ENCODE measurements around the gene APOL1. TPM values are rescaled to one million over a fixed set of nuclear protein-coding genes. Genes with fewer than 3 reads are reported as not detected.
A peak's percentile ranks its signal among the peaks of the same experiment; 100 is the strongest.

The APOL1 gene
- total RNA-seq, 1 experiment from 2014 or later, result 33.0 TPM

GRCh38 chr22:36218648-36219193 is 34.2 kb upstream of the APOL1 start:
- no peak for DNase-seq
- BruUV-seq (replicated peaks), result no TSS peak
- TF ChIP-seq, protein P1, sequence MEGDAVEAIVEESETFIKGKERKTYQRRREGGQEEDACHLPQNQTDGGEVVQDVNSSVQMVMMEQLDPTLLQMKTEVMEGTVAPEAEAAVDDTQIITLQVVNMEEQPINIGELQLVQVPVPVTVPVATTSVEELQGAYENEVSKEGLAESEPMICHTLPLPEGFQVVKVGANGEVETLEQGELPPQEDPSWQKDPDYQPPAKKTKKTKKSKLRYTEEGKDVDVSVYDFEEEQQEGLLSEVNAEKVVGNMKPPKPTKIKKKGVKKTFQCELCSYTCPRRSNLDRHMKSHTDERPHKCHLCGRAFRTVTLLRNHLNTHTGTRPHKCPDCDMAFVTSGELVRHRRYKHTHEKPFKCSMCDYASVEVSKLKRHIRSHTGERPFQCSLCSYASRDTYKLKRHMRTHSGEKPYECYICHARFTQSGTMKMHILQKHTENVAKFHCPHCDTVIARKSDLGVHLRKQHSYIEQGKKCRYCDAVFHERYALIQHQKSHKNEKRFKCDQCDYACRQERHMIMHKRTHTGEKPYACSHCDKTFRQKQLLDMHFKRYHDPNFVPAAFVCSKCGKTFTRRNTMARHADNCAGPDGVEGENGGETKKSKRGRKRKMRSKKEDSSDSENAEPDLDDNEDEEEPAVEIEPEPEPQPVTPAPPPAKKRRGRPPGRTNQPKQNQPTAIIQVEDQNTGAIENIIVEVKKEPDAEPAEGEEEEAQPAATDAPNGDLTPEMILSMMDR (conservative IDR thresholded peaks at IDR 0.05), result no peak
- no peak for TF ChIP-seq EZH2 (IDR thresholded peaks at IDR 0.05; ENCODE audit: low read depth)
- no peak overlapping the region for H2AFZ ChIP-seq
- POLR2A ChIA-PET (ENCODE audit: unreplicated experiment), result interaction anchor here (0.7 kb wide), 1 partner anchor 867 kb away, joined by 3 read pairs; no protein-coding TSS in a partner anchor
- no peak overlapping the region for H3K4me3 ChIP-seq
- peaks cover 5% of the 10 kb centered on the region; the same call in 1 of the 2 replicates for H3K27me3 ChIP-seq (ENCODE audit: insufficient read depth, low read depth)
- no peak overlapping the region for H3K4me2 ChIP-seq
- H3K36me3 ChIP-seq (ENCODE audit: low read depth), result no peaks in the 10 kb centered on the region
- intact Hi-C loops (cut with micrococcal nuclease; ENCODE audit: unreplicated experiment), result no loop called here
- CTCF ChIA-PET, result no interaction called here
- no peaks in the 10 kb centered on the region for H3K9me2 ChIP-seq (ENCODE audit: insufficient read depth)
- no peaks in the 10 kb centered on the region for H3K9me3 ChIP-seq (ENCODE audit: insufficient read depth, low read depth)
- no peaks in the 10 kb centered on the region for H4K20me1 ChIP-seq (ENCODE audit: insufficient read depth)
- no peaks in the 10 kb centered on the region for H3K4me1 ChIP-seq (replicated peaks; ENCODE audit: insufficient read depth)
- H3F3A ChIP-seq (ENCODE audit: insufficient read depth, low read depth), result no peaks in the 10 kb centered on the region
- H3K27ac ChIP-seq, result no peak overlapping the region
- no peaks in the 10 kb centered on the region for H3K79me2 ChIP-seq (ENCODE audit: low read depth)

GRCh38 chr22:36220451-36220921 is 32.4 kb upstream of the APOL1 start:
- no peak for DNase-seq
- CTCF ChIA-PET, result interaction anchor here (0.6 kb wide), 1 partner anchor 75 kb away, joined by 4 read pairs; no protein-coding TSS in a partner anchor
- Histone ChIP-seq H4K20me1 (ENCODE audit: insufficient read depth) (no peaks in the 10 kb centered on the region), H3F3A (ENCODE audit: insufficient read depth, low read depth) (no peaks in the 10 kb centered on the region), H3K9me2 (ENCODE audit: insufficient read depth) (no peaks in the 10 kb centered on the region), H3K36me3 (ENCODE audit: low read depth) (no peaks in the 10 kb centered on the region), H2AFZ (no peak overlapping the region), H3K79me2 (ENCODE audit: low read depth) (no peaks in the 10 kb centered on the region), H3K4me3 (no peak overlapping the region), H3K4me2 (no peak overlapping the region), H3K4me1 (replicated peaks; ENCODE audit: insufficient read depth) (no peaks in the 10 kb centered on the region), H3K9me3 (ENCODE audit: insufficient read depth, low read depth) (no peaks in the 10 kb centered on the region), H3K27ac (no peak overlapping the region), H3K27me3 (ENCODE audit: insufficient read depth, low read depth) (peaks cover 5% of the 10 kb centered on the region; the same call in 1 of the 2 replicates)
- intact Hi-C loops (cut with micrococcal nuclease; ENCODE audit: unreplicated experiment), result loop anchor here (5.0 kb wide), 1 partner anchor 73 kb away; no protein-coding TSS in a partner anchor
- no TSS peak for BruUV-seq (replicated peaks)
- TF ChIP-seq, protein P1 (conservative IDR thresholded peaks at IDR 0.05), result no peak
- TF ChIP-seq EZH2 (IDR thresholded peaks at IDR 0.05; ENCODE audit: low read depth), result no peak
- POLR2A ChIA-PET (ENCODE audit: unreplicated experiment), result no interaction called here

- Histone ChIP-seq H3K4me3 (no peak overlapping the region), H3K4me1 (replicated peaks; ENCODE audit: insufficient read depth) (no peaks in the 10 kb centered on the region), H3K9me2 (ENCODE audit: insufficient read depth) (no peaks in the 10 kb centered on the region), H4K20me1 (ENCODE audit: insufficient read depth) (no peaks in the 10 kb centered on the region), H3F3A (ENCODE audit: insufficient read depth, low read depth) (no peaks in the 10 kb centered on the region), H3K4me2 (no peak overlapping the region), H3K9me3 (ENCODE audit: insufficient read depth, low read depth) (no peaks in the 10 kb centered on the region), H3K27ac (no peak overlapping the region), H3K36me3 (ENCODE audit: low read depth) (no peaks in the 10 kb centered on the region), H2AFZ (no peak overlapping the region), H3K79me2 (ENCODE audit: low read depth) (no peaks in the 10 kb centered on the region), H3K27me3 (ENCODE audit: insufficient read depth, low read depth) (no peaks in the 10 kb centered on the region; the same call in 1 of the 2 replicates)
- intact Hi-C loops (cut with micrococcal nuclease; ENCODE audit: unreplicated experiment), result loop anchor here (1.0 to 5.0 kb wide), 2 partner anchors 27 to 75 kb away; no protein-coding TSS in a partner anchor
- POLR2A ChIA-PET (ENCODE audit: unreplicated experiment), result interaction anchor here (0.5 to 0.7 kb wide), 2 partner anchors 735 to 1481 kb away, joined by 3 read pairs; no protein-coding TSS in a partner anchor
- peak in 1 of 2 experiments; percentile 52 for DNase-seq
- CTCF ChIA-PET, result no interaction called here
- no TSS peak for BruUV-seq (replicated peaks)
- no peak for TF ChIP-seq EZH2 (IDR thresholded peaks at IDR 0.05; ENCODE audit: low read depth)
- TF ChIP-seq, protein P1 (conservative IDR thresholded peaks at IDR 0.05), result peak; percentile 74
Observed at GRCh38 chr22:36221799-36222751, 30.9 kb upstream of the APOL1 start.

All from PC-9 (cell line).